Daoy (cell line): ENCODE data around the gene PHF5A. TPM values are rescaled to one million over a fixed set of nuclear protein-coding genes. Genes with fewer than 3 reads are reported as not detected.

Source experiments
- DNase-seq: peaks from one replicate; pipeline ENCODE4 v3.0.0-alpha.2; 2015; ENCODE audit warnings: low read depth
- total RNA-seq: library from RNA; depleted of rRNA; stranded (reverse); fragments of >200 nt; shearing (Covaris generic); gene quantifications from 2 replicates; pipeline ENCODE4 v1.2.3, GENCODE V29; 2014; rRNA removed

The PHF5A gene
- total RNA-seq, 1 experiment from 2014 or later: 148 TPM

GRCh38 chr22:41417622-41418390 is 50.7 kb downstream of the PHF5A start:
- DNase-seq: no peak

GRCh38 chr22:41415554-41415953 is 52.9 kb downstream of the PHF5A start:
- DNase-seq: no peak

- no peak for DNase-seq
Observed at GRCh38 chr22:41411021-41411851, 57.3 kb downstream of the PHF5A start.

- no peak for DNase-seq
Observed at GRCh38 chr22:41410311-41410751, 58.2 kb downstream of the PHF5A start.

Other genes with a start within 250 kb of the PHF5A start
- gene CHADL, start 227.8 kb downstream of the PHF5A start, total RNA-seq: 0.46 TPM in 1 of 2 replicates, not detected in the other
- 119 and 127 TPM in 2 replicates for gene RANGAP1, start 182.5 kb downstream of the PHF5A start, total RNA-seq
- 27.0 and 33.6 TPM in 2 replicates for gene ZC3H7B, start 167.2 kb downstream of the PHF5A start, total RNA-seq
- gene TEF, start 86.8 kb downstream of the PHF5A start, total RNA-seq: 2.2 and 7.0 TPM in 2 replicates
- 9.5 and 13.9 TPM in 2 replicates for gene TOB2, start 21.9 kb downstream of the PHF5A start, total RNA-seq
- 43.5 and 47.6 TPM in 2 replicates for gene ACO2, start 425 bp upstream of the PHF5A start, total RNA-seq
- gene POLR3H, start 75.8 kb upstream of the PHF5A start, total RNA-seq: 10.9 and 17.3 TPM in 2 replicates
- gene CSDC2, start 92.3 kb upstream of the PHF5A start, total RNA-seq: 0.34 TPM in 1 of 2 replicates, not detected in the other
- 10.4 and 12.2 TPM in 2 replicates for gene PMM1, start 121.1 kb upstream of the PHF5A start, total RNA-seq
- gene DESI1, start 152.4 kb upstream of the PHF5A start, total RNA-seq: 17.1 and 20.4 TPM in 2 replicates
- gene XRCC6, start 152.6 kb upstream of the PHF5A start, total RNA-seq: 590 and 694 TPM in 2 replicates
- gene SNU13, start 220.2 kb upstream of the PHF5A start, total RNA-seq: 98.1 and 98.8 TPM in 2 replicates
- gene MEI1, start 230.8 kb upstream of the PHF5A start, total RNA-seq: 0.42 and 0.63 TPM in 2 replicates